ENCODE data around the gene MCL1. TPM values are rescaled to one million over a fixed set of nuclear protein-coding genes. Genes with fewer than 3 reads are reported as not detected.

Gene MCL1
- total and polyA plus RNA-seq, 2 of the 13 experiments (the other 11 are each of a cell fraction or from before 2014, with no cell fraction given) = 69.5 to 125 TPM

DNA sequence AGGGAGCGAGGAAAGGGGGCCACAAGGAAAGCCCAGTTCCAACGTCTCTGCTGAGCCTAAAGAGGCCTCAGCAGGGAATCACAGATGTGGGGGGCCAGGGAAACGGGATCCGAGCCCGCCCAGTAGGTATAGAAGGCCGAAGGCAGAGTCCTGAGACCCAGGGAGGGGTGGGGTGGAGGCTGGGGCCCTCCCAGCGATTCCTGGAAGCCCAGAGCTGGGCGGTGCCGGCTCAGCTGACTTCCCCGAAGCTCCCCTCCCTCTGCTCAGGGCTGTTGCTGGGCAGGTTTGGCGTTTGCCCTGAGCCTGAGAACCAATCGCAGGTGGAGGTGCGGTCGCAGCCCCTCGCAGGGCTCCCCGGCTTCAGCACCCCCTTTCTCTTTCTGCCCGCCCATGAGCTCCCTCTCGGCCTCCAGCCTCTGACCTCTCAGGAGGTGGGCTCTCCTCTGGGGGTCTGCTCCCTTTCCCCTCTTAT lies 17.4 kb downstream of the MCL1 start (continued):
- TF ChIP-seq JUN (CRISPR knock-in tag; IDR thresholded peaks at IDR 0.05) (no peak), SAFB2 (CRISPR knock-in tag; IDR thresholded peaks at IDR 0.05; ENCODE audit: borderline replicate concordance, low read depth) (no peak; the same call in 1 of the 2 replicates), CBX1 (IDR thresholded peaks at IDR 0.05; ENCODE audit: low read depth) (no peak), ZMAT5 (CRISPR knock-in tag; IDR thresholded peaks at IDR 0.05; ENCODE audit: borderline replicate concordance, low read depth) (no peak), SMAD9 (CRISPR knock-in tag; IDR thresholded peaks at IDR 0.05) (no peak), HDAC6 (IDR thresholded peaks at IDR 0.05; ENCODE audit: low read depth, low read length) (no peak), ZNF451 (CRISPR knock-in tag; IDR thresholded peaks at IDR 0.05) (no peak), CREBL2 (CRISPR knock-in tag; IDR thresholded peaks at IDR 0.05; ENCODE audit: borderline replicate concordance) (no peak), HBP1 (CRISPR knock-in tag; IDR thresholded peaks at IDR 0.05; ENCODE audit: low read depth) (0 out of 2 replicates have a peak, but pooled peaks have one; percentile 24), ZNF570 (CRISPR knock-in tag; IDR thresholded peaks at IDR 0.05; ENCODE audit: borderline replicate concordance) (no peak), RFX1 (IDR thresholded peaks at IDR 0.05) (no peak), NCOA2 (CRISPR knock-in tag; IDR thresholded peaks at IDR 0.05) (peak; percentile 95), HOXA7 (CRISPR knock-in tag; IDR thresholded peaks at IDR 0.05) (no peak), SIX1 (CRISPR knock-in tag; IDR thresholded peaks at IDR 0.05; ENCODE audit: borderline replicate concordance) (no peak)
- TF ChIP-seq, protein P1, sequence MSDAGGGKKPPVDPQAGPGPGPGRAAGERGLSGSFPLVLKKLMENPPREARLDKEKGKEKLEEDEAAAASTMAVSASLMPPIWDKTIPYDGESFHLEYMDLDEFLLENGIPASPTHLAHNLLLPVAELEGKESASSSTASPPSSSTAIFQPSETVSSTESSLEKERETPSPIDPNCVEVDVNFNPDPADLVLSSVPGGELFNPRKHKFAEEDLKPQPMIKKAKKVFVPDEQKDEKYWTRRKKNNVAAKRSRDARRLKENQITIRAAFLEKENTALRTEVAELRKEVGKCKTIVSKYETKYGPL (CRISPR knock-in tag; IDR thresholded peaks at IDR 0.05) = no peak
- TF ChIP-seq, protein P2, sequence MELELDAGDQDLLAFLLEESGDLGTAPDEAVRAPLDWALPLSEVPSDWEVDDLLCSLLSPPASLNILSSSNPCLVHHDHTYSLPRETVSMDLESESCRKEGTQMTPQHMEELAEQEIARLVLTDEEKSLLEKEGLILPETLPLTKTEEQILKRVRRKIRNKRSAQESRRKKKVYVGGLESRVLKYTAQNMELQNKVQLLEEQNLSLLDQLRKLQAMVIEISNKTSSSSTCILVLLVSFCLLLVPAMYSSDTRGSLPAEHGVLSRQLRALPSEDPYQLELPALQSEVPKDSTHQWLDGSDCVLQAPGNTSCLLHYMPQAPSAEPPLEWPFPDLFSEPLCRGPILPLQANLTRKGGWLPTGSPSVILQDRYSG (CRISPR knock-in tag; IDR thresholded peaks at IDR 0.05) = no peak
- TF ChIP-seq, protein P3, sequence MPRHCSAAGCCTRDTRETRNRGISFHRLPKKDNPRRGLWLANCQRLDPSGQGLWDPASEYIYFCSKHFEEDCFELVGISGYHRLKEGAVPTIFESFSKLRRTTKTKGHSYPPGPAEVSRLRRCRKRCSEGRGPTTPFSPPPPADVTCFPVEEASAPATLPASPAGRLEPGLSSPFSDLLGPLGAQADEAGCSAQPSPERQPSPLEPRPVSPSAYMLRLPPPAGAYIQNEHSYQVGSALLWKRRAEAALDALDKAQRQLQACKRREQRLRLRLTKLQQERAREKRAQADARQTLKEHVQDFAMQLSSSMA (CRISPR knock-in tag; IDR thresholded peaks at IDR 0.05) = no peak
- TF ChIP-seq, protein P4, sequence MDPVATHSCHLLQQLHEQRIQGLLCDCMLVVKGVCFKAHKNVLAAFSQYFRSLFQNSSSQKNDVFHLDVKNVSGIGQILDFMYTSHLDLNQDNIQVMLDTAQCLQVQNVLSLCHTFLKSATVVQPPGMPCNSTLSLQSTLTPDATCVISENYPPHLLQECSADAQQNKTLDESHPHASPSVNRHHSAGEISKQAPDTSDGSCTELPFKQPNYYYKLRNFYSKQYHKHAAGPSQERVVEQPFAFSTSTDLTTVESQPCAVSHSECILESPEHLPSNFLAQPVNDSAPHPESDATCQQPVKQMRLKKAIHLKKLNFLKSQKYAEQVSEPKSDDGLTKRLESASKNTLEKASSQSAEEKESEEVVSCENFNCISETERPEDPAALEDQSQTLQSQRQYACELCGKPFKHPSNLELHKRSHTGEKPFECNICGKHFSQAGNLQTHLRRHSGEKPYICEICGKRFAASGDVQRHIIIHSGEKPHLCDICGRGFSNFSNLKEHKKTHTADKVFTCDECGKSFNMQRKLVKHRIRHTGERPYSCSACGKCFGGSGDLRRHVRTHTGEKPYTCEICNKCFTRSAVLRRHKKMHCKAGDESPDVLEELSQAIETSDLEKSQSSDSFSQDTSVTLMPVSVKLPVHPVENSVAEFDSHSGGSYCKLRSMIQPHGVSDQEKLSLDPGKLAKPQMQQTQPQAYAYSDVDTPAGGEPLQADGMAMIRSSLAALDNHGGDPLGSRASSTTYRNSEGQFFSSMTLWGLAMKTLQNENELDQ (CRISPR knock-in tag; IDR thresholded peaks at IDR 0.05; ENCODE audit: borderline replicate concordance) = no peak
- TF ChIP-seq, protein P5, sequence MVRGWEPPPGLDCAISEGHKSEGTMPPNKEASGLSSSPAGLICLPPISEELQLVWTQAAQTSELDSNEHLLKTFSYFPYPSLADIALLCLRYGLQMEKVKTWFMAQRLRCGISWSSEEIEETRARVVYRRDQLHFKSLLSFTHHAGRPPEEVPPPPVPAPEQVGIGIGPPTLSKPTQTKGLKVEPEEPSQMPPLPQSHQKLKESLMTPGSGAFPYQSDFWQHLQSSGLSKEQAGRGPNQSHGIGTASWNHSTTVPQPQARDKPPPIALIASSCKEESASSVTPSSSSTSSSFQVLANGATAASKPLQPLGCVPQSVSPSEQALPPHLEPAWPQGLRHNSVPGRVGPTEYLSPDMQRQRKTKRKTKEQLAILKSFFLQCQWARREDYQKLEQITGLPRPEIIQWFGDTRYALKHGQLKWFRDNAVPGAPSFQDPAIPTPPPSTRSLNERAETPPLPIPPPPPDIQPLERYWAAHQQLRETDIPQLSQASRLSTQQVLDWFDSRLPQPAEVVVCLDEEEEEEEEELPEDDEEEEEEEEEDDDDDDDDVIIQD (CRISPR knock-in tag; IDR thresholded peaks at IDR 0.05; ENCODE audit: low read depth) = peak; percentile 69; the same call in 1 of the 2 replicates
